Mesendoderm (in vitro differentiated cells): Measurements from ENCODE around the gene PRKAG2.

Experiments
- DNase-seq: peaks from one replicate; pipeline ENCODE4 v3.0.0; 2013
- H2AK5ac ChIP-seq: 2 replicates; pipeline ENCODE4 v1.6.1; 2013; ENCODE audit warnings: low read length, inconsistent platforms
- H2BK120ac ChIP-seq: 2 replicates; pipeline ENCODE4 v1.6.1; 2013; ENCODE audit warnings: low read depth, mild to moderate bottlenecking, low read length, moderate library complexity, mixed read lengths
- H2BK15ac ChIP-seq: replicated peaks from 2 replicates; pipeline ENCODE4 v1.6.1; 2013; ENCODE audit warnings: low read depth, mild to moderate bottlenecking, moderate library complexity
- H2BK5ac ChIP-seq: 2 replicates; pipeline ENCODE4 v1.6.1; 2013; ENCODE audit warnings: low read length, inconsistent platforms
- H3K18ac ChIP-seq: 2 replicates; pipeline ENCODE4 v1.6.1; 2013; ENCODE audit warnings: mild to moderate bottlenecking, low read length, mixed read lengths
- H3K23ac ChIP-seq: one replicate; pipeline ENCODE4 v1.6.1; 2013; ENCODE audit warnings: low read length
- H3K27ac ChIP-seq: 2 replicates; pipeline ENCODE4 v1.5.1; 2013; ENCODE audit warnings: low read depth, mild to moderate bottlenecking, inconsistent platforms, low read length, moderate library complexity
- H3K27me3 ChIP-seq: 2 replicates; pipeline ENCODE4 v1.6.1; 2013; ENCODE audit warnings: low read length, control low read depth, mild to moderate bottlenecking, inconsistent platforms; ENCODE audit not compliant: insufficient read depth, poor library complexity
- H3K36me3 ChIP-seq: 2 replicates; pipeline ENCODE4 v1.6.1; 2013; ENCODE audit warnings: low read length, inconsistent platforms; ENCODE audit not compliant: control insufficient read depth, insufficient read depth
- H3K4ac ChIP-seq: one replicate; pipeline ENCODE4 v1.6.1; 2013; ENCODE audit warnings: low read depth, mild to moderate bottlenecking, low read length, moderate library complexity
- H3K4me1 ChIP-seq: 2 replicates; pipeline ENCODE4 v1.6.1; 2013; ENCODE audit warnings: low read depth, low read length, inconsistent platforms; ENCODE audit not compliant: control insufficient read depth
- H3K4me2 ChIP-seq: 2 replicates; pipeline ENCODE4 v1.6.1; 2013; ENCODE audit warnings: low read length
- H3K4me3 ChIP-seq: 2 replicates; pipeline ENCODE4 v1.5.1; 2013; ENCODE audit warnings: mild to moderate bottlenecking, low read length
- H3K56ac ChIP-seq: one replicate; pipeline ENCODE4 v1.6.1; 2013; ENCODE audit warnings: low read length
- H3K79me1 ChIP-seq: 2 replicates; pipeline ENCODE4 v1.6.1; 2013; ENCODE audit warnings: low read length, inconsistent platforms
- H3K79me2 ChIP-seq: 2 replicates; pipeline ENCODE4 v1.6.1; 2013; ENCODE audit warnings: mild to moderate bottlenecking, low read length; ENCODE audit not compliant: control insufficient read depth, insufficient read depth
- H3K9ac ChIP-seq: 2 replicates; pipeline ENCODE4 v1.6.1; 2013; ENCODE audit warnings: low read length, inconsistent platforms
- H4K5ac ChIP-seq: one replicate; pipeline ENCODE4 v1.6.1; 2013; ENCODE audit warnings: low read length
- H4K8ac ChIP-seq: one replicate; pipeline ENCODE4 v1.6.1; 2013; ENCODE audit warnings: low read depth, mild to moderate bottlenecking, control low read depth, low read length, moderate library complexity
- WGBS: extraction: QIAGEN DNeasy Blood & Tissue Kit; methylation state at CpG from one replicate; pipeline ENCODE4 v1.1.7; 2013; ENCODE audit warnings: low lambda C conversion rate, missing lambda C conversion rate; ENCODE audit not compliant: insufficient coverage; ENCODE audit errors: extremely low coverage; 5-methylcytosine and 5-hydroxymethylcytosine counted together

Gene PRKAG2

GRCh38 chr7:151632750-151633515 lies 244.0 kb downstream of the PRKAG2 start:
- WGBS: no CpG with 5 or more reads among the region's 28 CpGs
- Histone ChIP-seq H3K79me1 (peaks cover 1% of the 10 kb centered on the region), H3K9ac (peak overlapping the region; percentile 49), H3K23ac (no peak overlapping the region), H3K4me1 (no peaks in the 10 kb centered on the region), H4K5ac (no peak overlapping the region), H2AK5ac (no peak overlapping the region), H3K18ac (no peak overlapping the region), H4K8ac (no peak overlapping the region), H3K79me2 (no peaks in the 10 kb centered on the region), H3K4ac (no peak overlapping the region), H3K27me3 (no peaks in the 10 kb centered on the region), H2BK15ac (no peak overlapping the region), H2BK5ac (no peak overlapping the region), H3K27ac (peak overlapping the region; percentile 4), H2BK120ac (no peak overlapping the region), H3K4me2 (peak overlapping the region; percentile 62), H3K4me3 (peak overlapping the region; percentile 26), H3K36me3 (no peaks in the 10 kb centered on the region), H3K56ac (peak overlapping the region; percentile 40)
- peak; percentile 68 for DNase-seq

- Histone ChIP-seq H3K23ac (no peak overlapping the region), H3K27ac (peak overlapping the region; percentile 91)
Observed at GRCh38 chr7:151631953-151632749, 244.8 kb downstream of the PRKAG2 start.

GRCh38 chr7:151631570-151631952 lies 245.4 kb downstream of the PRKAG2 start:
- Histone ChIP-seq H3K79me2 (no peaks in the 10 kb centered on the region), H2BK120ac (peak overlapping the region; percentile 47), H4K5ac (no peak overlapping the region), H3K27ac (peak overlapping the region; percentile 91), H3K4me3 (peak overlapping the region; percentile 66), H3K56ac (peak overlapping the region; percentile 82), H3K4ac (peak overlapping the region; percentile 92), H3K36me3 (no peaks in the 10 kb centered on the region), H3K23ac (no peak overlapping the region), H4K8ac (peak overlapping the region; percentile 70), H3K4me2 (peak overlapping the region; percentile 69), H3K4me1 (no peaks in the 10 kb centered on the region), H3K27me3 (no peaks in the 10 kb centered on the region), H3K18ac (peak overlapping the region; percentile 99), H2BK5ac (no peak overlapping the region), H2AK5ac (no peak overlapping the region), H3K79me1 (peaks cover 1% of the 10 kb centered on the region), H3K9ac (peak overlapping the region; percentile 70), H2BK15ac (peak overlapping the region; percentile 38)
- DNase-seq: peak; percentile 55
- no CpG with 5 or more reads among the region's 31 CpGs for WGBS

More at GRCh38 chr7:151631953-151632749, 244.8 kb downstream of the PRKAG2 start:
- no CpG with 5 or more reads among the region's 111 CpGs for WGBS
- H3K56ac ChIP-seq: peak overlapping the region; percentile 82
- peak overlapping the region; percentile 70 for H4K8ac ChIP-seq
- no peak overlapping the region for H4K5ac ChIP-seq
- no peaks in the 10 kb centered on the region for H3K36me3 ChIP-seq
- no peaks in the 10 kb centered on the region for H3K79me2 ChIP-seq
- DNase-seq: peak; percentile 92
- peak overlapping the region; percentile 92 for H3K4ac ChIP-seq
- H3K18ac ChIP-seq: peak overlapping the region; percentile 99
- peak overlapping the region; percentile 66 for H3K4me3 ChIP-seq
- H3K79me1 ChIP-seq: peaks cover 1% of the 10 kb centered on the region
- no peak overlapping the region for H2BK5ac ChIP-seq
- H3K27me3 ChIP-seq: no peaks in the 10 kb centered on the region
- H3K9ac ChIP-seq: peak overlapping the region; percentile 70
- peak overlapping the region; percentile 69 for H3K4me2 ChIP-seq
- no peak overlapping the region for H2AK5ac ChIP-seq
- peak overlapping the region; percentile 38 for H2BK15ac ChIP-seq
- H2BK120ac ChIP-seq: peak overlapping the region; percentile 47
- no peaks in the 10 kb centered on the region for H3K4me1 ChIP-seq

GRCh38 chr7:151630851-151631569 lies 245.9 kb downstream of the PRKAG2 start:
- no peak overlapping the region for H3K23ac ChIP-seq
- no peak overlapping the region for H4K5ac ChIP-seq
- no CpG with 5 or more reads among the region's 17 CpGs for WGBS
- no peaks in the 10 kb centered on the region for H3K4me1 ChIP-seq
- peak overlapping the region; percentile 99 for H3K18ac ChIP-seq
- no peak overlapping the region for H3K27ac ChIP-seq
- H3K79me2 ChIP-seq: no peaks in the 10 kb centered on the region
- H3K9ac ChIP-seq: peak overlapping the region; percentile 70
- H2BK120ac ChIP-seq: no peak overlapping the region
- peak overlapping the region; percentile 69 for H3K4me2 ChIP-seq
- no peak overlapping the region for H4K8ac ChIP-seq
- no peak for DNase-seq
- H3K79me1 ChIP-seq: peaks cover 1% of the 10 kb centered on the region
- no peaks in the 10 kb centered on the region for H3K36me3 ChIP-seq
- H3K4ac ChIP-seq: no peak overlapping the region
- no peak overlapping the region for H3K56ac ChIP-seq
- H3K4me3 ChIP-seq: peak overlapping the region; percentile 66
- no peaks in the 10 kb centered on the region for H3K27me3 ChIP-seq
- H2BK15ac ChIP-seq: peak overlapping the region; percentile 48
- H2BK5ac ChIP-seq: no peak overlapping the region
- H2AK5ac ChIP-seq: no peak overlapping the region

- no peak overlapping the region for H3K56ac ChIP-seq
Observed at GRCh38 chr7:151630358-151630757, 246.6 kb downstream of the PRKAG2 start.

More at GRCh38 chr7:151630358-151630757, 246.6 kb downstream of the PRKAG2 start:
- Histone ChIP-seq H3K4me3 (no peak overlapping the region), H3K23ac (no peak overlapping the region), H4K5ac (no peak overlapping the region), H2BK15ac (no peak overlapping the region), H3K27me3 (no peaks in the 10 kb centered on the region), H2AK5ac (no peak overlapping the region), H3K36me3 (no peaks in the 10 kb centered on the region), H3K4ac (no peak overlapping the region), H3K9ac (no peak overlapping the region), H3K4me1 (no peaks in the 10 kb centered on the region), H3K18ac (no peak overlapping the region), H3K79me1 (peaks cover 1% of the 10 kb centered on the region), H4K8ac (no peak overlapping the region), H2BK120ac (no peak overlapping the region), H3K4me2 (no peak overlapping the region), H3K79me2 (no peaks in the 10 kb centered on the region), H2BK5ac (no peak overlapping the region), H3K27ac (no peak overlapping the region)
- WGBS: no CpG with 5 or more reads among the region's 5 CpGs
- no peak for DNase-seq
